HG03469 (cell line): ENCODE results near the gene ZBTB7A.
A peak's percentile ranks its signal among the peaks of the same experiment; 100 is the strongest.

Experiments
- ATAC-seq: cut with Tn5 transposase; IDR thresholded peaks from one replicate; pipeline ENCODE4 v1.9.1; 2021; ENCODE audit warnings: mild to moderate bottlenecking, moderate library complexity, moderate number of reproducible peaks; ENCODE audit not compliant: unreplicated experiment

Gene ZBTB7A

DNA sequence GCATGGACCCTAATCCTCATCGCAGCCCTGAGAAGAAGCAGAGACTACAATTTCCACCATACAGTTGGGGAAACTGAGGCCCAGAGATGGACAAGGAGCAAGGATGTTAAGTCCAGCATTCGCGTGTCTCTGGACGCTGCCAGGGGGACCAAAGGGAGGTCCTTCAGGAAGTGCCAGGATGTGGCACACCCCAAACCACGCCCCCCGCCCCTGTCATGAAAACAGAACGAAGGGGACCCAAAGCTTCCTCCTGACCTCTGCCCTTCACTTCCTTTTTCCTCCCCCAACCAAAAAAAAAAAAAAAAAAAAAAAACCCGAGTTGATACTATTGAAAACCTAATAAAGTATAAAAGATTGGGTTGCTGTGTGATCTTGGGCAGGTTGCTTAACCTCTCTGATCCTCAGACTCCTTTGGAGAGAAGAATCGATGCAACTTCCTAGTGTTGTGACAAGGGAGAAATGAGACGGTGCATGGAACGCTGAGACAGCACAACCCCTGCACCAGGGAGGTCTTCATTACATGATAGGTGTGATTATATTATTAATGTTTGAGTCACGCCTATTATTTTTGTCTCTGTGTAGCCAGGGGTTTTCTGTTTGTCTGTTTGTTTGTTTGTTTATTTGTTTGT, 2.7 kb upstream of the ZBTB7A start:
- no peak for ATAC-seq

- no peak for ATAC-seq
Measured at GRCh38 chr19:4068047-4068966, 1.6 kb upstream of the ZBTB7A start.

GRCh38 chr19:4067396-4068046, 822 bp upstream of the ZBTB7A start:
- no peak for ATAC-seq

DNA sequence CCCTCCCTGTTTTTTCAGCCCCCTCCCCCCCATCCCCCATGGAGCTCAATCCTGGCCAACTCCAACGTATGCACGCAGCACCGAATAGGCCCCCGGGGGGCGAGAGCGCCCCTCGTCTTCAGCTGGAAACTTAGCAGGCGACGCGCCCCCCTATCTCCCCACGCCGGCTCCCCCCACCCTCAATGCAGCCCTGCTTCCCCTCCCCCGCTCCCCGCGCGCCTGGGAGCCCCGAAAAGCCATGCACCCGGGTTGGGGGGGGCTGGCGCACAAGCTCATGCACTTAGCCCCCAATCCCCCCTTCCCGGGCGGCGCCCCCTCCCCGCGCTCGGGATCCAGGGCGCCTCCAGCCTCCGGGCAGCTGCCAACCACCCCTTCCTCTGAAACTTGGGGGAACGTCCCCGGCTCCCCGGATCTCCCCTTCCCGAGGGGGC, 508 bp downstream of the ZBTB7A start:
- no peak for ATAC-seq

GRCh38 chr19:4065430-4066175, 1.1 kb downstream of the ZBTB7A start:
- peak; percentile 62 for ATAC-seq

GRCh38 chr19:4064496-4065260, 2.0 kb downstream of the ZBTB7A start:
- no peak for ATAC-seq

- no peak for ATAC-seq
Measured at GRCh38 chr19:4064149-4064495, 2.6 kb downstream of the ZBTB7A start.

GRCh38 chr19:4063369-4064148, 3.1 kb downstream of the ZBTB7A start:
- no peak for ATAC-seq

DNA sequence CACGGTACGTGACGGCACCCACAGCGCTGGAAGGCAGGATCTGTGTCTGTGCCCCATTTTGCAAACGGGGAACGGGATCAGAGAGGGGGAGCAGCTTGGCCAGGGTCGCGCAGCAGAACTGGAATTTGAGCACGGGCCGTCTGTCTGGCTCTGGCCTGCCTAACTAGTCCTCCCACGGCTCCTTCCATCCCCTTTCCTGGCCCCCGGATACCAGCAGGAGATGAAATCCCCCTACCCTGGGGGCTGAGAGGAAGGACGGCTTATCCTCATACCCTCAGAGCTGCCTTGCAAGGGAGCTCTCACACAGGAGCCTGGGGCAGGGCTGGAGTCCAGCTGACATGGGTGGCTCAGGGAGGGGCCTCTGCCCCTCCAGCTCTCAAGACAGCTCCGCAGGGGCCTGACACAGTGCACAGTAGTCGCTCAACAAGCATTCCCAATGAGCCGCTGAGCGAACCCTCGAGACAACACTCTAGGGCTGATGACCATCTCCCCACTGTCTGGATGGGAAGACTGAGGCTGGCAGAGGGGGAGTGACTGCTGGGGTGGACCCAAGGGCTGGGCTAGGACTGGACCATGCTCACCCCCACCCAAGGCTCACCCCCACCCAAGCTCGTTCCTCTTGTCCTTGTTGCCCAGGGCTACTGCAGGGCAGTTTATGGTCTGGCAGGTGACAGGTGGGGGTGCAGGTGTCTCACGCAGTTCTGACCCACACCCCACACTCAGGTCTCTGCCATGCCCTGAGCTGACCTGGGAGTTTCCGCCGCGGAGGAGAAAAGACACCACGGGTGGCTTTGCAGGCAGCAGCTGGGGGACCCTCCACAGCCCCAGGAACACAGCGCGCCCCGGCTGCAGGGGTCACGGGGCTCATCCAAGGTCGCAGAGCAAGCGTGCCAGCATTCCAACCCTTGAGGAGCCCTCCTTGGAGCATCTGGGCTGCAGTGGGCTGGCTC, 4.0 kb downstream of the ZBTB7A start:
- ATAC-seq: no peak

DNA sequence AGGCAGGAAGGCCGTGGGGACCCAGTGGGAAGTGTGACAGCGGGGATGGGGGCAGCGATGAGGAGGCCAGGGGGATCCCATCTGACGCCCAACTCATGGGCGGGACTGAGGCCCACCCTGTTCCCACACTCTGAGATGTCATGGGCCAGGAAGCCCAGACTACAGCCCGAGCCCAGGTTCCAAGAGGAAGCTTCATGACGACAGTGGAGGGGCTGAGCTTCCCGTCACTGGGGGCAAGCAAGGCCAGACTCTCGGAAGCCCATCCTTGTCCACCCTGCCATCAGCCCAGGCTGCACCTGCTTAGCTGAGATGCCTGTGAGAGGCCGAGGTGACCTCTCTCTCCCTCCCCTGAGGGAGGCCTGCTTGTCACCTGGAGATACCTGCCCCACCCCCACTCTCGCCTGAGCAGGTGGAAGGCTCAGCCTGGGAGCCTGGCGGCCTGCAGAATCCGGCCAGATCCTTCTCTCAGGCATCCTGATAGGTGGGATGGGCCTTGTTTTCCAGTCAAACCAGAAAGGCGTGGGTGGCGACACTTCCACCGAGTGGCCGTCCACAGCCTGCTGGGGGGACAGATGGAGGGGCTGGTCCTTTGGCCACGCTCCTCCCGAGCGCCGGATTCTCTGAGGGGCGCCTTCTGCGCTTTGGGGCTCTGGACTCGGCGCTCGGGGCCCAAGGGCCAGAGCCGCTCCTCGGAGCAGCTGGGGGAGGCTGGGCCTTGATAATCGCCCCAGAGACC, 4.8 kb downstream of the ZBTB7A start:
- ATAC-seq: no peak

GRCh38 chr19:4061178-4061682, 5.5 kb downstream of the ZBTB7A start:
- no peak for ATAC-seq

DNA sequence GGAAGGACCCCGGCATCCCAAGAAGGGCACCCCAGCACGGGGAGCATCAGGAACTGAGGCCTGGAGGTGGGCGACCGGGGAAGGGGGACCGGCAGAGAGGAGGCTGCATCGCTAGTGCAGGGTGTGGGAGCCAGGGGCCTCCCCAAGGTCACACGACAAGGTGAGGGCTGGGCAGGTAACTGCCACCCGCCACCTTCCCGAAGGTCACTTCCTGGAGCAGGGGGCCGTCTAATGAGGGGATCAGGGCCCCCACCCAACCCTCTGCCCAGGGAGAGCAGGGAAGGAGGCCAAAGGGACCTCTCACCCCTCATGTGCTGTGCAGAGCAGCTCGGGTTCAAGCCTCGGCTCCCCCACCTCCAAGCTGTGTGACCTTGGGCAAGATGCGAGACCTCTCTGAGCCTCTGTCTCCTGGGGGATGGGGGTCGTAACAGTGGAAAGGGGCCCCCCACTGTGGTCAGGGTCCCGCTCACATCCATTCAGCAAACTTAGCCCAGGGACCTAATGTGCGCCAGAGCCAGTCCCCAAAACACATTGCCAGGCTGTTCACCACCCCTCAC, 6.0 kb downstream of the ZBTB7A start:
- ATAC-seq: no peak

GRCh38 chr19:4059891-4060620, 6.6 kb downstream of the ZBTB7A start:
- no peak for ATAC-seq

DNA sequence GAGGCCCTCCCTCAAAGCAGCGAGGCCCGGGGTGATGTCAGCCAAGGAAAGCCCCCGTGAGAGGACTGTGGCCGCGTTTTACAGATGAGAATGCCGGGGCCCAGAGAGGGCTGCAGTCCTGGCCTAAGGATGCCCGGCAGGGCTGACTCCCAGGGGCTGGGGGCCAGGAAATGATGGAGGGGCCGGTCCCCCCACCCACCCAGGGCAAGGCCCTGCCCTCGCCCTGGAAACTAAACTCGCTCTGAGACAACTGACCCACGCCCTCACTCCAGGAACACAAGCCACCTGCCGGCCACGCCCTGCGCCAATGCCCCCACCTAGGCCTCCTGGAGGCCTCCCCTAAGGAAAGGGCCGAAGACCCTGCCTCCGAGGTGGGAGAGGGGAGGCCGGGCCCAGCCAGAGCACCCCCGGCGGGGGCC, 7.2 kb downstream of the ZBTB7A start:
- no peak for ATAC-seq

DNA sequence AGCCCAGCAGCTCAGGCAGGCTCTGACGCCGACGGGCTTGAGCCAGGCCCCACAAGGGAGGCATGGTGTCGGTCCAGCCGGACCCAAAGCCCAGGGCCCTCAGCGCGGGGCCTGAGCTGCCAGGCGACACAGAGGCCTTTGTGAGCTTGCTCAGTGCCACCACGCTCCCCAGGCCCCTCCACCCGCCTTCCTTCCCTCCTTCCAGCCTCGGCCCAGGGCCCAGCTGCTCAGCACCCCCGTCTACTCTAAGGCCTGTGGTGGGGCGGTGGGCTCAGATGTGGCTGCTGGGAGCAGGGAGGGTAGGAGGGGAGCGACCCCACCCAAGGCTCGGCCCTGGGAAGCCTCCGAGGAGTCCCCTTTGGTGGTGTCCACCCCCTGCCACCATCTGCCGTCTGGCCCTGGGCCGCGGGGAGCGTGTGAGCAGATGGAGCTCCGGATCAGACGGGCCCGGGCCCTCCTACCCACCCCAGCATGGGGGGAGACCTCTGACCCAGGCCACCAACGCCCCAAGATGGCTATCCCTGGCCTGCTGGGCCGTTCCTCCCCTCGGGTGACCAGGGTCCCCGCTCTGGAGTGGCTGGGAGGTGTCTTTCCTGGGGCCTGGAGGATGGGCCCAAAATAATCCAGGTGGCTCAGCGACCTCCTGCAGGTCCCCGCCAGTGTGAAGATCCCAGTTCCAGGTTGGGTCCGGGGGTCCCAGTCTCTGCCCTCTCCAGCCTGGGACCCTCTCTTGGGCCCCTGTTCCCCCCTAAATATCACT, 7.8 kb downstream of the ZBTB7A start:
- ATAC-seq: no peak
